ENCODE data around the gene L2HGDH. TPM values are rescaled to one million over a fixed set of nuclear protein-coding genes. Genes with fewer than 3 reads are reported as not detected.

Gene L2HGDH
- polyA plus RNA-seq, 2 of the 4 experiments (the other 2 are of a cell fraction) = 14.5 to 18.1 TPM

DNA sequence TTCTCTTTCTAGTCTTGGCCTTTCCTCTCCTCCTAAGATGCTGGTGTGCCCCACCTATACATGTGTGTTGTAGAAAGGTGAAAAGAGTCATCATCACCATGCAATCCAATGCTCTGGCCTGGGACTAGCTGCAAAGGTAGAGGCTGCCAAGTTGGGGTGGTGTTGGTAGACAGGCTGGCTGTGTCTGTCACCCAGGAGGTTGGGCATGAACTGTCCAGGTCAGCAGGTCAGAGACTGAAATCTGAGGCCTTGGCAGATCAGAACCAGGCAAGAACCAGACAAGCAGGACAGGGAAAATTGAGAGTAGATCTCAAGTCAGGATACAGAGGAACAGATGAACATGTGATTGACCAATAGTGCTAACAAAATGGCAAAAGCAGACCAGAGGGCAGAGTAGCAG, 26.2 kb downstream of the L2HGDH start:
- DNase-seq (ENCODE audit: low read depth in 1 of 2, low spot score in 1 of 2) (no peak), FAIRE-seq (no peak), ATAC-seq (no peak)
- no peak for TF ChIP-seq EP300 (IDR thresholded peaks at IDR 0.05)
- TF ChIP-seq KDM5A (IDR thresholded peaks at IDR 0.05) = no peak
- TF ChIP-seq RNF2 (IDR thresholded peaks at IDR 0.05; ENCODE audit: borderline replicate concordance, low read depth) = no peak
- no peak for TF ChIP-seq ZNF302 (CRISPR knock-in tag; IDR thresholded peaks at IDR 0.05)
- TF ChIP-seq, protein P1, sequence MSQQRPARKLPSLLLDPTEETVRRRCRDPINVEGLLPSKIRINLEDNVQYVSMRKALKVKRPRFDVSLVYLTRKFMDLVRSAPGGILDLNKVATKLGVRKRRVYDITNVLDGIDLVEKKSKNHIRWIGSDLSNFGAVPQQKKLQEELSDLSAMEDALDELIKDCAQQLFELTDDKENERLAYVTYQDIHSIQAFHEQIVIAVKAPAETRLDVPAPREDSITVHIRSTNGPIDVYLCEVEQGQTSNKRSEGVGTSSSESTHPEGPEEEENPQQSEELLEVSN (IDR thresholded peaks at IDR 0.05; ENCODE audit: borderline replicate concordance, low read depth) = no peak
- TF ChIP-seq, protein P2, sequence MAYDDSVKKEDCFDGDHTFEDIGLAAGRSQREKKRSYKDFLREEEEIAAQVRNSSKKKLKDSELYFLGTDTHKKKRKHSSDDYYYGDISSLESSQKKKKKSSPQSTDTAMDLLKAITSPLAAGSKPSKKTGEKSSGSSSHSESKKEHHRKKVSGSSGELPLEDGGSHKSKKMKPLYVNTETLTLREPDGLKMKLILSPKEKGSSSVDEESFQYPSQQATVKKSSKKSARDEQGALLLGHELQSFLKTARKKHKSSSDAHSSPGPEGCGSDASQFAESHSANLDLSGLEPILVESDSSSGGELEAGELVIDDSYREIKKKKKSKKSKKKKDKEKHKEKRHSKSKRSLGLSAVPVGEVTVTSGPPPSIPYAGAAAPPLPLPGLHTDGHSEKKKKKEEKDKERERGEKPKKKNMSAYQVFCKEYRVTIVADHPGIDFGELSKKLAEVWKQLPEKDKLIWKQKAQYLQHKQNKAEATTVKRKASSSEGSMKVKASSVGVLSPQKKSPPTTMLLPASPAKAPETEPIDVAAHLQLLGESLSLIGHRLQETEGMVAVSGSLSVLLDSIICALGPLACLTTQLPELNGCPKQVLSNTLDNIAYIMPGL (CRISPR knock-in tag; IDR thresholded peaks at IDR 0.05; ENCODE audit: borderline replicate concordance) = no peak
- no peak overlapping the region for H3K4me2 ChIP-seq
- no peak overlapping the region for H3K27ac ChIP-seq
- CTCF ChIA-PET = interaction anchor here (0.6 kb wide), 1 partner anchor 66 kb away, joined by 3 read pairs; no protein-coding TSS in a partner anchor
- no peaks in the 10 kb centered on the region for H3K9me3 ChIP-seq
- POLR2A ChIA-PET = no interaction called here
- H3K4me1 ChIP-seq = no peaks in the 10 kb centered on the region
- no peak overlapping the region for H3K4me3 ChIP-seq

DNA sequence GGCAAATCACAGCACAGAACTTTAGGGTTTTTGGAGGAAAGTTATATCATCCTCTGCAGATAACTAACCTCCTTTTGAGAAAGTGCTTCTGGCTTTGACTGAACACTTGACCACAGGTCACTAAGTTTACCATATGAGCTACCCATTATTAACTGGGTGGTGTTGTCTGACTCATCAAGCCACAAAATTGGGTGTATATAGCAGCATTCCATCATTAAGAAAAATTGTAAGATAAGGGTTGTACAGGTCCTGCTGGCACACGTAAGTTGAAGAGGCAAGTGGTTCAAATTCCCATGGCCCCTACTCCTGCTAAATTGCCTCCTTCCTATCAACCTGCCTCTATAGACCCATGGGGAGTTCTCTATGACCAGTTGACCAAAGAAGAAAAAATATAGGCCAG, 39.5 kb downstream of the L2HGDH start:
- ChIA-PET POLR2A (no interaction called here), CTCF (no interaction called here)
- 95% methylated on average over 1 of the region's 1 CpG for WGBS (ENCODE audit: missing lambda C conversion rate)
- H3K4me1 ChIP-seq = no peaks in the 10 kb centered on the region
- DNase-seq (ENCODE audit: low read depth in 1 of 2, low spot score in 1 of 2) = no peak
- no peaks in the 10 kb centered on the region for H3K9me3 ChIP-seq
- FAIRE-seq = no peak
- H3K4me2 ChIP-seq = no peak overlapping the region
- ATAC-seq = no peak
- no peak overlapping the region for H3K27ac ChIP-seq
- TF ChIP-seq, protein P3, sequence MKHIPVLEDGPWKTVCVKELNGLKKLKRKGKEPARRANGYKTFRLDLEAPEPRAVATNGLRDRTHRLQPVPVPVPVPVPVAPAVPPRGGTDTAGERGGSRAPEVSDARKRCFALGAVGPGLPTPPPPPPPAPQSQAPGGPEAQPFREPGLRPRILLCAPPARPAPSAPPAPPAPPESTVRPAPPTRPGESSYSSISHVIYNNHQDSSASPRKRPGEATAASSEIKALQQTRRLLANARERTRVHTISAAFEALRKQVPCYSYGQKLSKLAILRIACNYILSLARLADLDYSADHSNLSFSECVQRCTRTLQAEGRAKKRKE (CRISPR knock-in tag; IDR thresholded peaks at IDR 0.05; ENCODE audit: low read depth) = no peak
- TF ChIP-seq, protein P4, sequence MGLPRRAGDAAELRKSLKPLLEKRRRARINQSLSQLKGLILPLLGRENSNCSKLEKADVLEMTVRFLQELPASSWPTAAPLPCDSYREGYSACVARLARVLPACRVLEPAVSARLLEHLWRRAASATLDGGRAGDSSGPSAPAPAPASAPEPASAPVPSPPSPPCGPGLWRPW (IDR thresholded peaks at IDR 0.05) = no peak
- TF ChIP-seq MAZ (IDR thresholded peaks at IDR 0.05; ENCODE audit: borderline replicate concordance, low read depth, low read length) (no peak), KDM1A (IDR thresholded peaks at IDR 0.05; ENCODE audit: low read depth) (no peak), SREBF2 (IDR thresholded peaks at IDR 0.05) (no peak), MAFK (IDR thresholded peaks at IDR 0.05; ENCODE audit: partially characterized antibody) (no peak), CBX8 (IDR thresholded peaks at IDR 0.05) (no peak), CBX2 (IDR thresholded peaks at IDR 0.05; ENCODE audit: borderline replicate concordance, low read depth) (no peak), ZNF302 (CRISPR knock-in tag; IDR thresholded peaks at IDR 0.05) (no peak), NFE2L2 (conservative IDR thresholded peaks at IDR 0.05; ENCODE audit: low read length) (no peak), TP53 (CRISPR knock-in tag; IDR thresholded peaks at IDR 0.05) (no peak), HEYL (CRISPR knock-in tag; IDR thresholded peaks at IDR 0.05) (no peak), ZC3H11A (IDR thresholded peaks at IDR 0.05) (no peak), POLR2A (IDR thresholded peaks at IDR 0.05; ENCODE audit: low read length) (no peak), FOXS1 (CRISPR knock-in tag; IDR thresholded peaks at IDR 0.05) (no peak), FOSL2 (IDR thresholded peaks at IDR 0.05) (no peak), FOSL2 (CRISPR knock-in tag; IDR thresholded peaks at IDR 0.05) (no peak), JUN (IDR thresholded peaks at IDR 0.05) (no peak), GATA3 (IDR thresholded peaks at IDR 0.05; ENCODE audit: borderline replicate concordance) (no peak)
- TF ChIP-seq, protein P5, sequence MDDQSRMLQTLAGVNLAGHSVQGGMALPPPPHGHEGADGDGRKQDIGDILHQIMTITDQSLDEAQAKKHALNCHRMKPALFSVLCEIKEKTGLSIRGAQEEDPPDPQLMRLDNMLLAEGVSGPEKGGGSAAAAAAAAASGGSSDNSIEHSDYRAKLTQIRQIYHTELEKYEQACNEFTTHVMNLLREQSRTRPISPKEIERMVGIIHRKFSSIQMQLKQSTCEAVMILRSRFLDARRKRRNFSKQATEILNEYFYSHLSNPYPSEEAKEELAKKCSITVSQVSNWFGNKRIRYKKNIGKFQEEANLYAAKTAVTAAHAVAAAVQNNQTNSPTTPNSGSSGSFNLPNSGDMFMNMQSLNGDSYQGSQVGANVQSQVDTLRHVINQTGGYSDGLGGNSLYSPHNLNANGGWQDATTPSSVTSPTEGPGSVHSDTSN (IDR thresholded peaks at IDR 0.05) = no peak
- no peak overlapping the region for H3K4me3 ChIP-seq
